ENCODE measurements around the gene FAM114A1. TPM values are rescaled to one million over a fixed set of nuclear protein-coding genes. Genes with fewer than 3 reads are reported as not detected.
"Not testable (repeated sequence)": the region's sequence is repeated elsewhere in the genome, so short reads cannot be mapped to it uniquely, and the experiment has no call there.

Gene FAM114A1
- polyA plus RNA-seq, 6 donors from 2014 or later, result 0.16 to 0.43 TPM; not detected in 4

DNA sequence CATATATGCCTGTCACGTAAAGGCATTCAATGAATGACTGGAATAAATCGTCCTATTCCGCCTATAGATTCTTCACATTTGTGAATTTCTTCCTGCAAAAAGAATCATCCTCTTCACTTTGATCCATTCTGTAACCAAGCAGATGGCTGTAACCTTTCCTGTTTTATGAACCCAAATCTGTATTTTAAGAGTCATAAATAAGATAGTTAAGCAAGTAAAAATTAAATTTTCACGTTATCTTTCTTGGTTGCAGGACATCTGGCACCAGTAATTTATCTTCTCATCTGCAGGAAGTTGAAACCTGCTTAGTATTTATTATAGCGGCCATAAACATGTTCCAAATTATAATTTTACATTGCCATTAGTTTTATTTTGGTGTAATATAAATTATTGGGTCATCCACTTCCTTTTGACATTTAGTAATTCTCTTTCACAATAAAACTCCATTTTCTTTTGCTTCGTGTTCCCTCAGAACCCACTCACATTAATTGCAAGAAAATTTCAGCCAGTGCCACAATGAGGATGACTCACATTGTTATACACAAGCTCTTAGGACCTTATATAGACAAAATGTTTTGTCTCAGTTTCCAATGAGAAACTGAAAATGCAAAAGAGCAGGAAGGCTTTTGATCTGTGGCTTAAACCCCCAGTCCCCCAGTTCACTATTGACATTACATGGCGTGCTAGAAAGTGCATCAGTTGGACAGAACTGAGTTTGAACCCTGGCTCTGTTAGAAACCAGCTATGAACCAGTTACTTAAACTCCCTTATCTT is 113.5 kb downstream of the FAM114A1 start:
- DNase-seq (no peak), ATAC-seq (ENCODE audit: low read depth in 2 of 2) (no peak)
- Mint-ChIP-seq H3K27ac (no peak overlapping the region), H3K4me3 (no peak overlapping the region), H3K27me3 (no peaks in the 10 kb centered on the region), H3K9me3 (no peaks in the 10 kb centered on the region), H3K4me1 (peaks cover 19 to 26% (median 21%) of the 10 kb centered on the region in 3 donors), H3K36me3 (peaks cover 23 to 34% of the 10 kb centered on the region in 2 donors)

DNA sequence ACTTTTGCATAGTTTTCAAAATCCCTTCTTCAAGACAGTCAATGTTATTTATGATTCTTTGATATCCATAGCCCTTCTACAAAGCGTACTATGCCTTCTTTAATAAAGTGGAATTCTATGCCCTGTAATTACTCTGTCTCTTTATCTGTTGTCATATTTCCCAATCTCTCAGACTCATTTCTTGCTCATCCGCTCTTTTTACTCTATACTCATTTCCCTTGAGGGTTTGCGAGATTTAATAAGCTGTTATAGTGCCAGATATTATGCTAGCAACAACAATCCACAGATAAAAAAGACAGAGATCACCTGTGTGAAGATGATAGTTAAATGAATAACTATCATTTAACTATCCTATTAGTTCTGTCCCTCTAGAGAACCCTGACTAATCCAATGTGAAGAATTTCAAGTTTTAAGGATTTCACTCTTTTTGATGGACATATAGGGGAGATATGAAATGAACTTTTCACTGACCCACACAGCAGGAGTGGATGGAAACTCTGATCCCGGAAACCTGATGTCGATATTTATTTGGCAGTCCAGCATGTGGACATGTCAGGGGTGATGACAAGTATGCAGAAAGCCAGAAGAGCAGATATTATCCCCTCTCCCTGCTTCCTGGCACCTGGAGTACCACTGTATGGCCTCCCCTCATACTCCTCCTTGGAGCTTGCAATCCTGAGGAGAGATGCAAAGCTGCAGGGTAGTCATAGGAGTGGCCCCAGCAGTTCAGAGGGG is 114.9 kb downstream of the FAM114A1 start:
- no peak for ATAC-seq (ENCODE audit: low read depth in 2 of 2)
- no peak overlapping the region for H3K4me3 Mint-ChIP-seq
- no peaks in the 10 kb centered on the region for H3K27me3 Mint-ChIP-seq
- H3K36me3 Mint-ChIP-seq, result peaks cover 23 to 34% of the 10 kb centered on the region in 2 donors
- no peak for DNase-seq
- peaks cover 30 to 39% (median 33%) of the 10 kb centered on the region in 3 donors for H3K4me1 Mint-ChIP-seq
- no peaks in the 10 kb centered on the region for H3K9me3 Mint-ChIP-seq
- peak overlapping the region in 3 of 6 donors; percentile 41 to 54 (median 49) for H3K27ac Mint-ChIP-seq

DNA sequence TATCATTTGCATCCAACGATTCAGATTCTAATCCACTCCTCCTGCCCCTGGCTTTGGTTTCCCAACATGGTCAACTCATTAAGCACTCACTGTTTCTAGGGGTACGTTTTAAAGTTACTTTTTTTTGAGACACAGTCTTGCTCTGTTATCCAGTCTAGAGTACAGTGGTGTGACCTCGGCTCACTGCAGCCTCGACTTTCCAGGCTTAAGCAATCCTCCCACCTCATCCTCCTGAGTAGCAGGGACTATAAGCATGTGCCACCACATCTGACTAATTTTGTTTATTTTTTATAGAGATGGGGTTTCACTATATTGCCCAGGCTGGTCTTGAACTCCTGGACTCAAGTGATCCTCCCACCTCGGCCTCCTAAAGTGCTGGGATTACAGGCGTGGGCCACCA is 115.7 kb downstream of the FAM114A1 start:
- H3K4me1 Mint-ChIP-seq, result peaks cover 34 to 46% (median 38%) of the 10 kb centered on the region in 3 donors
- DNase-seq (no peak), ATAC-seq (ENCODE audit: low read depth in 2 of 2) (no peak)
- H3K27me3 Mint-ChIP-seq, result no peaks in the 10 kb centered on the region
- peaks cover 0 to 2% (median 0%) of the 10 kb centered on the region in 7 donors for H3K9me3 Mint-ChIP-seq
- H3K36me3 Mint-ChIP-seq, result peaks cover 24 to 37% of the 10 kb centered on the region in 2 donors
- H3K4me3 Mint-ChIP-seq, result peak overlapping the region in 1 of 8 donors; percentile 2
- peak overlapping the region in 3 of 6 donors; percentile 76 to 96 (median 93) for H3K27ac Mint-ChIP-seq

DNA sequence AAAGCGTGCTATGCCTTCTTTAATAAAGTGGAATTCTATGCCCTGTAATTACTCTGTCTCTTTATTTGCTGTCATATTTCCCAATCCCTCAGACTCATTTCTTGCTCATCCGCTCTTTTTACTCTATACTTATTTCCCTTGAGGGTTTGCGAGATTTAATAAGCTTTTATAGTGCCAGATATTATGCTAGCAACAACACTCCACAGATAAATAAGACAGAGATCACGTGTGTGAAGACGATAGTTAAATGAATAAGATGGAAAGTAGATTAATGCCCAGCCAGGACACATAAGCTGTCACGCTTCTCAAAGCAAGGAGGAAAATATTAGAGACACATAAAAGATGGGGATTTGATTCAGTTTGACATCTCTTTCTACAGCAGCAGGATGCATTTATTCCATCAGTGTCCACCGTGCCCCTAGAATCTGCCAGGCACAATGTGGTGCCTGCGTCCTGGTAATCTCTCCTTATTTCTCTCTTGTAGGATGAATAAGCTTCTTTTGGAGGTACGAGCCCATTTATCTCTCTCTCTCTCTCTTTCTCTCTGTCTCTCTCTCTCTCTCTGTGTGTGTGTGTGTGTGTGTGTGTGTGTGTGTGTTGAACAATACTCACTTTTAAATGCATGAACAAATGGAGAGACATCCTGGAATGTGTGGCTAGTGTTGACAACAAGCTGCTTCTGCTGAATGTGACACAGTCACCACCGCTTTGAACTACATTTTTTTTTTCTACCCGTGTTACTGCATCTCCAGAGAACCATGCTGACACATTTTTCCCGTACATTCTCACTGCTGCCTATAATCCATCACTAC is 116.4 kb downstream of the FAM114A1 start:
- H3K36me3 Mint-ChIP-seq, result peaks cover 25 to 44% of the 10 kb centered on the region in 2 donors
- H3K4me1 Mint-ChIP-seq, result peaks cover 37 to 51% (median 43%) of the 10 kb centered on the region in 3 donors
- peaks cover 0 to 5% (median 0%) of the 10 kb centered on the region in 7 donors for H3K9me3 Mint-ChIP-seq
- H3K27ac Mint-ChIP-seq, result peak overlapping the region; percentile 1 to 96 (median 48)
- ATAC-seq (ENCODE audit: low read depth in 2 of 2) (no peak), DNase-seq (no peak)
- no peaks in the 10 kb centered on the region for H3K27me3 Mint-ChIP-seq
- H3K4me3 Mint-ChIP-seq, result peak overlapping the region in 3 of 8 donors; percentile 0 to 35 (median 12)

DNA sequence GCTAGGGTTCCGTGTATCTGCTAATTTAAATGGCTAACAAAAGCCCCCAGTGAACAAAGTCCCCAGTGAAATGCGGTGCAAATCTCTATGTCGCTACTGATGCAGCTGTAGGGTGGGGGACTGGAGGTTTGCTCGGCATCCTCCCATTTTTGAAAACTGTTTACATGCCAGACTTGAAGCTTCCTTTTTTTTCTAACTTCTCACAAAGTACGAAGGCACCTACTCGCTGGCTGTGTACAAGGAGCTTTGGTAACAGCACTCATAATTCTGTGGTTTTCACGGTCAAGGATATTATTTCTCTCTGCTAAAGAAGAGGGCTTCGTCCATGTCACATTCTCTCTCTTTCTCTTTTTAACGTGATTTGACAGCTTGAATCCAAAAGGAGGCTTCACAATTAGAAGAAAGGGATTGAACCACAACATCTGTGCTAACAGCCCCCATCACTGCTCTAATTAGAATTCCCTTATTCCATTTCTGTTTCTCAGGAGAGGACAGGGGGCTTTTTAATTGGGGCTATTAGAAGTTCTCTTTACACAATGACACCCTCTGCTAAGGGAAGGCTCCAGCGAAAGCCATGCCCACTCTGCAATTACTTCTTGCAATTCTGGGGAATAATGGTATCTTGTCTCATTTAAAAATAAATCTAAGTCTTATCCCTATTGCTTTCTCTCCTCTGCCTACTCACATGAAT is 117.9 kb downstream of the FAM114A1 start:
- peaks cover 26 to 43% of the 10 kb centered on the region in 2 donors for H3K36me3 Mint-ChIP-seq
- peak; percentile 32 for DNase-seq
- peak; percentile 87 for ATAC-seq (ENCODE audit: low read depth in 2 of 2)
- H3K4me1 Mint-ChIP-seq, result peaks cover 39 to 58% (median 53%) of the 10 kb centered on the region in 3 donors
- H3K27me3 Mint-ChIP-seq, result no peaks in the 10 kb centered on the region
- H3K27ac Mint-ChIP-seq, result peak overlapping the region; percentile 87 to 97 (median 94)
- peaks cover 0 to 5% (median 0%) of the 10 kb centered on the region in 7 donors for H3K9me3 Mint-ChIP-seq
- peak overlapping the region; percentile 36 to 86 (median 66) for H3K4me3 Mint-ChIP-seq

DNA sequence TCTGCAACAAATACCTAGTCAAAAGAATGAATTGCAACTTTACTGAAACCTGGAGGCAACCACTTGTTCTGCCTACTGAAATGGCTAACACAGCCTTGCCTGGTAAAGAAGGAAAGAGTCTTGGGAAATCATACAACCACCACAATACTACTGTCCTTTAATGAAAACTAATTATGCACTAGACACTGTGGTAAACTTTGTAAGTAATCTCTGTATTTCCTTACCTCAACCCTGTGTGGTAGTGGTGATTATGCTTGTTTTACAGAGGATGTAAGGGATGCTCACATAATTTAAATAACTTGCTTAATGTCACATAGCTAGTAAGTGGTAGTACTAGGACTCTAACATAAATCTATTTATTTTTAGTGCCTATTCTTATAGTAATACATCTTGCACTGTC is 119.9 kb downstream of the FAM114A1 start:
- H3K36me3 Mint-ChIP-seq, result peaks cover 29 to 30% of the 10 kb centered on the region in 2 donors
- H3K4me3 Mint-ChIP-seq, result peak overlapping the region in 3 of 8 donors; percentile 5 to 76 (median 70)
- peak overlapping the region in 5 of 6 donors; percentile 25 to 96 (median 54) for H3K27ac Mint-ChIP-seq
- H3K9me3 Mint-ChIP-seq, result peaks cover 0 to 5% (median 0%) of the 10 kb centered on the region in 7 donors
- no peak for DNase-seq
- peaks cover 37 to 62% (median 60%) of the 10 kb centered on the region in 3 donors for H3K4me1 Mint-ChIP-seq
- no peak for ATAC-seq (ENCODE audit: low read depth in 2 of 2)
- H3K27me3 Mint-ChIP-seq, result no peaks in the 10 kb centered on the region

DNA sequence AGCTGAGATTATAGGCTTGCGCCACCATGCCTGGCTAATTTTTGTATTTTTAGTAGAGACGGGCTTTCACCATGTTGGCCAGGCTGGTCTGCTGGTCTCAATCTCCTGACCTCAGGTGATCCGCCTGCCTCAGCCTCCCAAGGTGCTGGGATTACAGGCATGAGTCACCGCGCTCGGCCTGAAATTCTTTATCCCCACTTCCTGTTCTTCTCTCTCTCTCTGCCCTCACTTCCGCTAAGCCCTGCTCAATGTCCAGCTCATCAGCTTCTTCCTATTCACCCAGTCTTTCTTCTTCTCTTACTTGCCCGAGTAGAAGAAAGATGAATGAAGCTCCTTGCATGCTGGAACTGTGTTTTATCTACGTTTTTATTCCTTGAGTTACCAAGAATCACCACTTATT is 120.7 kb downstream of the FAM114A1 start:
- H3K4me1 Mint-ChIP-seq, result peaks cover 37 to 60% (median 59%) of the 10 kb centered on the region in 3 donors
- not testable (repeated sequence) for DNase-seq; H3K27me3 Mint-ChIP-seq; H3K9me3 Mint-ChIP-seq; ATAC-seq (ENCODE audit: low read depth in 2 of 2)
- peaks cover 26 to 30% of the 10 kb centered on the region in 2 donors for H3K36me3 Mint-ChIP-seq
- peak overlapping the region in 1 of 8 donors; percentile 14 for H3K4me3 Mint-ChIP-seq
- peak overlapping the region in 5 of 6 donors; percentile 44 to 96 (median 68) for H3K27ac Mint-ChIP-seq

DNA sequence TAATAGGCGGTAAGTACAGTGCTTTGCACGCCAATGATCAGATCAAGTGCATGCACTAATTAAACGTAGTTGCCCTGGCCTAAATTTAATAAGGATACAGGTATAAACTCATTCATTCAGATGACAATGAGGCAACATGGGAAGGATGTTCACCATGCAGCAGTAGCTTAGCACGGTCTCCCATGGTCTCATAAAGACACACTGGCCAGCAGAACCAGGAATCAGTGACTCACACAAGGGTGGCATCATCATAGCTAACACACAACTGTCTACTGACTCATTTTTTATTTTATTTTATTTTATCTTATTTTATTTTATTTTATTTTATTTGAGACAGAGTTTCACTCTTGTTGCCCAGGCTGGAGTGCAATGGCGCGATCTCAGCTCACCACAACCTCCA is 121.9 kb downstream of the FAM114A1 start:
- ATAC-seq (ENCODE audit: low read depth in 2 of 2) (no peak), DNase-seq (no peak)
- Mint-ChIP-seq H3K36me3 (peaks cover 22 to 26% of the 10 kb centered on the region in 2 donors), H3K27me3 (no peaks in the 10 kb centered on the region), H3K4me1 (peaks cover 33 to 51% (median 49%) of the 10 kb centered on the region in 3 donors), H3K9me3 (peaks cover 0 to 5% (median 0%) of the 10 kb centered on the region in 7 donors), H3K27ac (peak overlapping the region in 5 of 6 donors; percentile 4 to 96 (median 74)), H3K4me3 (no peak overlapping the region)

DNA sequence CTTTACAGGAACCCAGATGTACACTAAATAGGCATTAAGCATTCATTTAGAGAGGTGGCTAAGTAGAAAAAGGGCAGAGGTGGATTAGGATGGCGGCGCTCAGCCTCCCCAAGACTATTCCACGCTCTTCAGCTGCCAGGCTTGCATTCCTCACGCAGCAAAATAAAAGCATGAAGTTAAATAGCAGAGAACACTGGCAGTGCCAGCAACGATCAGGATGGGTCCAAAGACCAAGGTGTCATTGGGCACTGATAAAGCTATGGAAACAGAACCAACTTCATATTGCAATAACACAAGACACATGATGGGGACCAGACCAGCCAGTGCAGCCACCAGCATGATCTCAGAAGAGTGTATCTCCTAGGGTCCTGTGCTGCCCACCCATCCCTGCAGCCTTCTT is 122.6 kb downstream of the FAM114A1 start:
- H3K9me3 Mint-ChIP-seq, result peaks cover 0 to 5% (median 0%) of the 10 kb centered on the region in 7 donors

DNA sequence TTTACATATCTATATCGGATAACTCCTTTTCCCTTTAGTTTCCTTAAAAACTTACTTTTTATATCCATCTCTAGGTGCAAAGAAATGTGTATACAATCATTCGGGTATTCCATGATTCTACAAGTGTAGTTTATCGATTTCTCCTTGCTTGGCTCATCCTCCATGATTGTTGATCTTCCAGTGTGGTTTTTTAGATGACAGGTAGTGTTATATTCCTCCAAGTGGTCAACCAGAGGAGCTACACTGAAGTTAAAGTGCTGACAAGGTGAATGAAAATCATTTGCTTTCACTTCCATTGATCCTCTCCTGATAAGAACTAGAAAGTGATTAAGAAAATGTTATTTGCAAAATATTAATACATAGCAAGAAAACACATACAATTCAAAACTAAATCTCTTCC is 126.1 kb downstream of the FAM114A1 start:
- Mint-ChIP-seq H3K4me1 (peaks cover 14 to 27% (median 17%) of the 10 kb centered on the region in 3 donors), H3K27ac (no peak overlapping the region), H3K9me3 (peaks cover 0 to 2% (median 0%) of the 10 kb centered on the region in 7 donors), H3K4me3 (no peak overlapping the region), H3K27me3 (no peaks in the 10 kb centered on the region), H3K36me3 (peaks cover 23 to 35% of the 10 kb centered on the region in 2 donors)
- ATAC-seq (ENCODE audit: low read depth in 2 of 2), result no peak
- no peak for DNase-seq

More for the DNA sequence above, 122.6 kb downstream of the FAM114A1 start:
- Mint-ChIP-seq H3K27ac (peak overlapping the region in 1 of 6 donors; percentile 30), H3K4me3 (no peak overlapping the region), H3K4me1 (peaks cover 36 to 50% (median 44%) of the 10 kb centered on the region in 3 donors), H3K27me3 (no peaks in the 10 kb centered on the region), H3K36me3 (peaks cover 22 to 29% of the 10 kb centered on the region in 2 donors)
- ATAC-seq (ENCODE audit: low read depth in 2 of 2) (no peak), DNase-seq (no peak)

DNA sequence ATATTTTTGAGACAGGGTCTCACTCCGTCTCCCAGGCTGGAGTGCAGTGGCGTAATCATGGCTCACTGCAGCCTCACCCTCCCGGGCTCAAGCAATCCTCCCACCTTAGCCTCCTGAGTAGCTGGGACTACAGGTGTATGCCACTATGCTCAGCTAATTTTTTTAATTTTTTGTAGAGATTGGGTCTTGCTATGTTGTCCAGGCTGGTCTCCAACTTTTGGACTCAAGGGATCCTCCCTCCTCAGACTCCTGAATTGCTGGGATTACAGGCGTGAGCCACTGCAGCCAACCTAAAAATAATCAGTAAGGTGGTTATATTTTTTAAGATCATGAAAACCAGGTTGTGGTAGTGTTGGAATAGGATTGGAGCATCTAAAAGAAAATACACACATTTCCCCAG is 126.5 kb downstream of the FAM114A1 start:
- Mint-ChIP-seq H3K27ac (peak overlapping the region in 1 of 6 donors; percentile 54), H3K9me3 (peaks cover 0 to 2% (median 0%) of the 10 kb centered on the region in 7 donors), H3K27me3 (no peaks in the 10 kb centered on the region), H3K4me1 (peaks cover 12 to 24% (median 15%) of the 10 kb centered on the region in 3 donors), H3K4me3 (no peak overlapping the region), H3K36me3 (peaks cover 18 to 30% of the 10 kb centered on the region in 2 donors)
- ATAC-seq (ENCODE audit: low read depth in 2 of 2) (no peak), DNase-seq (no peak)
